ENCODE measurements around the gene FBXO15.

Gene FBXO15

DNA sequence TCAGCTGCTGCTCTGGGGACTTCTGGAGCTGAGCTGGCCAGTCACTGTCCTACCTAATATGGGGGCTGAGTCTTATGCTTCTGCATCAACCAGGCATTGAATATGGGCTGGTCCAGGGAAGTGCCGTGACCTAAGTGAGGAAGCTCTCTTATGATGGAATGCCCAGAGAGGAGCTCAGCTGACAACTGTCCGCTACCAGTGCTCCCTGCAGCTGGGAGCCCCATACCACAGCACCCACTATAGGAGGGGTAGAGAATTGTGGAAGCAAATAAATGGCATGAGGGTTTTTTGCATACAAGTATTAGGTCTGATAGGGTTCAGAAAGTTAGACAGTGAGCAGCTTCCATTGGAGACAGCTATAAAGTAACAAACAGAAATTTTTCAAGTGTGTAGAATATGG, 5.2 kb upstream of the FBXO15 start:
- no peak for DNase-seq

DNA sequence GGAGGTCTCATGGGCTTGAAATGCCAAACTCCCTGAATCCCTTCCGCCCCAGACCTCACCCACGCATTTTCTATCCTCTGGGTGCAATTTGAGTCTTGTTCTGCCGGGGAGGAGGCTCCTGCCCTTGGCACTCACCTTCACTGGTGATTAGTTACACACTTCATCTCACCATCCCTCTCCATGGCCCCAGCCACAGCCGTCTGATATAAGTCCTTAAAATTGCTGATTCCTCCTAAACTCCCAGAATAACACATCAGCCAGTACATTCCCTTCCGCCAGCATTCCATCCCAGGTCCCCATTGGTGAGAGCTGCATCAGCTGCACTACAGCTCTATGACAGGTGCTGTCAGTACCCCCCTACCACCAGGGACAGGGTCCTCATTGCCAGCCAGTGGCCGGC, 4.6 kb upstream of the FBXO15 start:
- no peak for DNase-seq

DNA sequence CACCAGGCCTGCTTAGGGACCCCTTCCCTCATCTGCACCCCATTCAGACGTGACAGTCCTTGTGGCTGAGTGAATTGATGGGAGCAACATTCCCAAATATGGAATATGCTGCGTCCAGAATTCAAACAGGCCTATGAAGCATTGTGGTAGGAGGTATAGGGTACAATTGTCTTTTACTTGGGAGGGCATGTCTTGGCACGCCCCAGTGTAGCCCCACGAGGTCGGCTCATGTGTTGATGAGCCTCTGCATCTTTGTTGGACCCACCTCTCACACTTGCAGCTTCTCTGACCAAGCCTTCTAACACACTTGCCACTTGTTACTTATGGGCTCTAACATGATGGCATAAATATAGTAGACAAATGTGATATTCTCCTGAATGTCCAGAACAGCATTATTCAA, 2.2 kb upstream of the FBXO15 start:
- no peak for DNase-seq

DNA sequence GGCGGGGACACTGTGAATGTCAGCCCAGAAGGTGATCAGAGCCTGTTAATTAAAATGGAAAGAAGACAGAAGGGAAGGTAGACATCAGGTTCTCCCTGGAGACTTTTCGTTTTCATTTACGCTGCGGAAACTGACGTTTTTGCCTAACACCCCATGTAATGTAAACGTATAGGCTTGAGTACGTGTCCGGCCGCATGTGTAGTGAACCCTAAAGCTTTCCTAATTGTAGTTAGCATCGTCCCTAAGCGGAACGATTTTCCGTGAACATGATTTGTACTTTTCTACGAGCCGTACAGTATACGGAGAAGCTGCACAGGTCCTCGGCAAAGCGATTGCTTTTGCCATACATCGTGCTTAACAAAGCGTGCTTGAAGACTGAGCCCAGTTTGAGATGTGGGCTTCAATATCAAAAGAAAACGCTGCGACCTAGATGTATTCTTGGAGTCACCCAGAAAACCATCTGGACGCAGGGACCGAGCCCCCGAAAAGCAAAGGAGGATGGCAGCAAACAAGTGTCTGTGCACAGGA, 973 bp upstream of the FBXO15 start:
- no peak for DNase-seq

DNA sequence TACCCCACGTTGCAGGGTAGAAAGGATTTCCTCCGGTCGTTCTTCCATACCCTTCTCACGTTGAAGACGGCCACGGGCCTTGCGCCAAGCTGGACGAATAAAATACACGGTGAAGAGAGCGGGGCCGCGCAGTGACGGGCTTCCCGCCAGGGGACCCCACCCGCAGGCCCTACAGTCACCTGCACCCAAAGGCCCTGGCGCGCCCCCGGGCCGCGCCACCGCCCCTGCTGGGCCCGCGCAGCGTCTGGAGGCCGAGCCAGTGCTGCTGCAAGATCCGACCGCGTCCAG, 199 bp downstream of the FBXO15 start:
- DNase-seq = no peak

DNA sequence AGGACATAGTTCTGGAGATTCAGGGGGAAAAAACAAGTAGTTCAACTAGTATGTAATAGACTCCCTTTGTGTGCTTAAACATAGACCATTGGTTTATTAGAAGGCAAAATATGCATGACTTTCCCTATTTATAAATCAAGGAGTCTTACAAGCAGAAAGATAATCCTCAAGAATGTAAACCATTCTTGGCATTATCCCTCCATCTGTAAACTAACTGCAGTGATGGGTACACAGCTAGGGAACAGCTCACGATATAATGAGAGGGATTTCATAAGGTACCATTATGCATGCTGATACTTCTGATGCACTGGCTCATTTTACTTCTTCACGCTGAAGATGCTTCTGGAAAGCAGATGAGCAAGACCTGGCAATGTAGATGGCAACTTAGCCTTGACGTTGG, 878 bp downstream of the FBXO15 start:
- peak; percentile 47 for DNase-seq

DNA sequence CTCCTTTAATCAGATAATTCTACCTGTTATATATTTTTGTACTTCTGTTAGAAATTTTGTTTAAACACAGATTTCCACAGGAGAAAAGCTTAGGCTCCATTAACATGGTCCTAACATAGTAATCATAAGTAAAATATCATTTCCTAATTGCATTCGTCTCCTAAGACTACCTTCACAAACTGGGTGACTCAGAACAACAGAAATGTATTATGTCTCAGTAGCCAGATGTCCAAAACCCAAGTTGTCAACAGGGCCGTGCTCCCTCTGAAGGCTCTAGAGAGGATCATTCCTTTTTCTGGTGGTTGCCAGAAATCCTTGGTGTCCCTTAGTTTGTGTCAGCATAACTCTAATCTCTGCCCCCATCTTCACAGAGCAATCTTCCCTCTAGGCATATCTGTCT, 5.4 kb downstream of the FBXO15 start:
- no peak for DNase-seq

DNA sequence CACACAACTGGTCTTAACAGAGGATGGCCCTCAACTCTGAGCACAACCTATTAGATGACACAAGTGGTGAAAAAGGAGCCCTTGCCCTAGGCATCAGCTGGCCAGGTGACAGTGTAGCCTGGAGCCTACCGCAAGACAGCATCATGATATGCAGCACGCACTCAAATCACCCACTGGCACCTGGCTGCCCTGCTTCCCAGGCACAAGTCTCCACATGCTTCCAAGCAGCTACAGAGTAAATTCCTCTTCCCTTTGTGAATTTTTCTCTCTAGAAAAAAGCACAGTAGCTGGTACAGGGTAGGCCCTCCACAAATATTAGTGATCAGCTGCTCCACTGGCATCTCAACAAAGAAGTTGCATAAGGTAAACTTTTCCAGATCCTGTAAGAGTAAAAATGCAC, 6.0 kb downstream of the FBXO15 start:
- DNase-seq = no peak

DNA sequence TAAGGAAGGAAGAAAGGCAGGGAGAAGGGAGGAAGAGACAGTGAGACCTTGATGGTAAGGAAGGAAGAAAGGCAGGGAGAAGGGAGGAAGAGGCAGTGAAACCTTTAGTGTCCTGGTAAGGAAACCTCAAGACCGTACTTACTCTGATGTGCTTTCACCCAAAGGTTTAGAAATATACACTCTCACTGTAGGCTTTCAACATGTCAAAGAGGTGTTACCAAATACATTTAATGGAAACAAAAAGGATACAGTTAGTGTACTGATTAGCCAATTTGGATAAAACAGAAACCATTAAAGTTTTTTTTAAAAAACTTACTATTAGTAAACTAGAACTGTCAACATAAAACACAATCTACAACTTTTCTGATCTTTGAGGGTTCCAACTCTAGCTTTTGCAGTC, 7.1 kb downstream of the FBXO15 start:
- no peak for DNase-seq

DNA sequence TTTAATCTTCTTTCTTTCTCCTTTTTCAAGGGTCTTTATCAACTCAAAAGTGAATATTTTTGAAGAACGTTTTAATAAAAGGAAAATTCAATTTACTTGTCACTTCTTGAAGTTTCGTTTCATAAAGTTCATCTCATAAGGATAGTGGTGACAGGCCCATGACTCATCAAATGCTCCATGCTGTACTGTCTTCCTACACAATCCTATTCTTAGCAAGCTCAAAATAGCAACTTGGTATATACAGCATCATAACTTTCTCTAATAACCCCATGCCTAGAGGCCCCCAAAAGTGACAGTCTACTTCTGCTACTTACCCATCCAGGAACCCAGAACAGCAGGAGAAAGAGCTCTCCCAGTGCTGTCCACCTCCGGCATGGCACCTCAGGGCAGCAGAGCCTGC, 7.7 kb downstream of the FBXO15 start:
- no peak for DNase-seq

DNA sequence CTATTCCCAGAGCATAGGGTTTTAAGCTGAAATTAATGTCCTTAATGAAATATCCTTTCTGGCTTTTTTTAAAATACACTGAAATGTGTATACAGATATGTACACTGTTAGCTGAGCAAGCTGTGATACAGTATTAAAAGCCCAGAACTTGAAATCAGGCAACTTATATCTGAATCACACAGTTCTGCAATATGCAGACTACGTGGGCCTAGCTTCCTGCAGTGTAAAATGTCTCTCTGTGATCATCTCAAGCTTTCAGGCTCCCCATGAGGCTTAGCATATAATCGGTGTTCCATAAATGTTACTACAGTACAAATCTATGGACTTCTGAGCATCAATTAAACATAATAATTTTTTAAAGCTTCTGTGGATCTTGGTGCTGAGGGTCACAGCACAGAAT, 8.2 kb downstream of the FBXO15 start:
- DNase-seq = no peak

DNA sequence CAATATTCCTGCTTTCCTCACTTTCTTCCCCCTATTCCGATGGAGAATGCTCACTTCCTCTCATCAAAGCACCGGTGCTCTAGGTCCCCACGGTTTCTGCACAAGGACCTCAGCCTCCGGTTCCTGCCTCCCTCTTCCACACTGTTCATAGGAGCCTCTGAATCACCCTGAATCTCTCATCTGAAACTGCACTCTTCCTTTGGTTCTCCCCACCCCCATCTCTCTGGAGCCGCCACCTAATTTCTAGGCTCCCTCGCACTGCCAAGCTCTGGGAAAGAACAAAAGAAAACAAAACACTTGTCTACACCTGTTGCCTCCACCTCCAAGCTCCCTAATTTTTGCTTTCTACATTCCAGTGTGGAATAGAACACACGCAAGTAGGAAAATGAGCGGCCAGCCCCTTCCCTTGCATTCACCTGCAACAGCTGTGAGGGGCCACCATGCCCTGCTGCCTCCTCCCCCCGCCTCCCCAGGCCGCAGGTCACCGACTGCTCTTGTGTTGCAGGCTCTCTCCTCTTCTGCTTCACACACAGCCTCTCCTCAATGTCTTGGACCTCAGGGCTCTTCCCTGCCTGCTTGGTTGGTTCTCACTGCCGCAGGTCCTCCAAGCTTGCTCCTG, 9.6 kb downstream of the FBXO15 start:
- no peak for DNase-seq

DNA sequence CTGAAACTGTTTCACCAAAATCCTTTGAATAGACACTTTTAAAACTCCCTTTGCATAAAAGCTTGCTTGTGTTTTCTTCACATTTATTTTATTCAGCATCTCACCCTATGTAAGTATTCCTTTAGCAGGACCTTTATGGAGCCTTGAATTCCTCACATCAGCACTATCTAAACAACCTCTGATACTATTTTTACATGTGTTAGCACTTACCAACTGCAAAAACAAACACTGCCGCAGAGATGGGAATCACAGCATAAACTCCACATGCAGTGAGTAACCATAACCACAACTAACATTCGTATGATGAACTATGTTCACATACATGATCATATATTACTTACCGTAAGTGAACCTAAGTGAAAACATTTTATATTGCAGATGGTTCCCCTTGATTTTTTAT, 15.4 kb downstream of the FBXO15 start:
- DNase-seq = no peak

DNA sequence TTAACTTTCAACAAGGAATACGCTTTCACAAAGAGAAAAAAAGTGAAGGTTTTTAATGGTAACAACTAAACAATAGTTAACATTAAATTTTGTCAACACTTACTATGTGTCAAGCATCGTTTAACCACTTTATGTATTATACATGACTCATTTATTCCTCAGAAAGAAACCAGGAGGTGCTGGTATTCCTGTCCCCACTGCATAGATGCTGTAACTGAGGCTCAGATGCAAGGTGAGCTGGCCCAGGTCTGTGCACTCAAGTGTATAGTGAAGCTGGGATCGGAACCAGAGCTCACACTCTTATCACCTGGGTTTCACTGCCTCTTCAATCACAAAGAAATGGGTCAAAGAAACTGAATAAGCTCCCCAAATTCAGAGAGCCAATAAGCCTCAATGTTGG, 16.5 kb downstream of the FBXO15 start:
- no peak for DNase-seq

DNA sequence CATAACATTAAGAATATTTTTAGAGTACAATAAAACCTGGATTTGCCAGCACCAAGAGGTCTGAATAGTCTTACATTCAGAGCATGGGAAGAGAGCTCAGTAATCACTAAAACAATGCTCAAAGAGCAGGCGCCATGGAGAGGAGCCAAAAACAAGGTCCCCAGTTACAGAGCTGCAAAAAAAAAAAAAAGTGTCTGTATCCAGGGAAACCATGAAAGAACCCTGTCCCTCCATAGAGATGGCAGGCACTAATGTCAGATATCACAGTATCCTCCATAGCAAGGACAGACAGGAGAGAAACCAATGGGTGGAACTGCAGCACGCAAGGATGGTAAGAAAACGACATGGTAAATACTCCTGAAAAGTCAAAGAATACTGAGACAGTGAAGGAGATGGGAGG, 19.5 kb downstream of the FBXO15 start:
- no peak for DNase-seq

DNA sequence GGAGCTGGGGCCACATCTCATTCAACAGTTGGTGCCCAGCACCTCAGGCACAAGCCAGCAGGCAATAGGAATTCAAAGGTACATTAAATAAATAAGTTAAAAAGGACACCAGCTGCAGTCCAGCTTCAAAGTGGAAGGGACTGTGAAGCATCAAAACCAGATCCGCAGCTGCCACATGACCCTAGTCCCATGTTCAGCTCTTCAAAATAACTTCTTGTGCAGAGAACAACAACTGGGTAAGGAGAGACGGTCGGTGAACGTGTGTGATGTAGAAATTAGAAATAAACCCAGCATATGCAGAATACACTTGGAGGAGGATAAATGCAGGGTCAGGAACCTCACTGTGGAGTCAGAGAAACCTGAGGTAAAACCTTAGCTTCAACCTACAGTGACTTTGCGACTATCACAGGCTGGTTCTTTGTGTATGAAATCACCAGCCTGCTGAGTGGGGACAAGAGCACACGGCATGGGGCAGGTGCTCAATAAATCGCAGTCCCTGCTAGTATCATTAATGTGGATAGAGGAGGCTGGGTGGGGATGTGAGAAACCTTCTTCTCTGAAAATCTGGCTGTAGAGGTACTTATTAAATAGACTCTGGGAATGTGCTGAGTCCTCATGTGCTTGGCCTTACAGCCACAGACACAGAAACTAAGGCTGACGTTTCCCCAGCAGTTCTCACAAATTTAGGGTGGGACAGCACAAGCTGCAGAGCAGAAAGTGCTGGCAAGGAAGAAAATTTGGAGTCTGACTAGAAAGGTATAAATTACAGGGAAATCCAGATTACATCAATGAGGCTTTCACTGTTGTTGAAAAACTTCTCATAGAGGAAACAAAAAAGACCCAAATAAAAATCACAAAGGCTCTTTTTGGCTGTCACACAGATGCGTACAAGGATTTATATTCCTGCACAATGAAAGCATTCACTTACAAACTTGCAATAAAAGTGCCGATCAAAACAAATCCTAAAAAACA, 20.7 kb downstream of the FBXO15 start:
- no peak for DNase-seq

DNA sequence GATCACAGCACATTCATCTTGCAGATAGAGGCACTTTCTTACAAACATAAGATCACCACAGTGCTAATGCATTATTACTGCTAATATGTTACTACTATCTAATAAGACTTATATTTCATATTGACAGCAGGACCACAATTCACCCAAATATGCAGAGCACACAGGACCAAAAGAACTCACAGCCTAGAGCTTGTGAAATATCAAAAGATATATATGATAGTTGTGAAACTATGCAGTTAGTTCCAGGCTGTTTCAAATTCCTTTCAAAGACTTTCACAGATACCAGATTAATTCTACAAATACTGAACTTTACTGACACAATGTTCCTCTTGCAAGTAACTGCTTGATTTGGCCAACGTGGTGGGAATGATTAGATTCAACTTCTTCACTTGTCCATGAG, 23.0 kb downstream of the FBXO15 start:
- no peak for DNase-seq

DNA sequence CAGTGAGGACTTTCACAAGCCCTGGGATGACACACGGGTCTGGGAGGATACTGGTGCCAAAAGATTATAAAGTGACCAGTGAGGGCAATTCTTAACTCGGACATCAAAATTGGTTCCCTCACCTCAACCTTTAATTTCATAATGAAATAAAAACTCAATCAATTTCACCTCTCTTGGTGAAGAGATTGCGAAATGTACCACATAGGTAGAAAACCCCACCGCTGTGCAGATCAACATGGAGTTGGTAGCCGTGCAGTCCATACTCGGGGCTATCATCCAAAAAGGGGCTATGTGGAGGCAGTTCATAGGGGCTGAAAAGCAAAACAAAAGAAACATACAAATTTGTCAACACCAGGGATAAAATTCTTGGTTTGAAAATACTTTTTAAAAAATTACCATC, 24.4 kb downstream of the FBXO15 start:
- DNase-seq = no peak

DNA sequence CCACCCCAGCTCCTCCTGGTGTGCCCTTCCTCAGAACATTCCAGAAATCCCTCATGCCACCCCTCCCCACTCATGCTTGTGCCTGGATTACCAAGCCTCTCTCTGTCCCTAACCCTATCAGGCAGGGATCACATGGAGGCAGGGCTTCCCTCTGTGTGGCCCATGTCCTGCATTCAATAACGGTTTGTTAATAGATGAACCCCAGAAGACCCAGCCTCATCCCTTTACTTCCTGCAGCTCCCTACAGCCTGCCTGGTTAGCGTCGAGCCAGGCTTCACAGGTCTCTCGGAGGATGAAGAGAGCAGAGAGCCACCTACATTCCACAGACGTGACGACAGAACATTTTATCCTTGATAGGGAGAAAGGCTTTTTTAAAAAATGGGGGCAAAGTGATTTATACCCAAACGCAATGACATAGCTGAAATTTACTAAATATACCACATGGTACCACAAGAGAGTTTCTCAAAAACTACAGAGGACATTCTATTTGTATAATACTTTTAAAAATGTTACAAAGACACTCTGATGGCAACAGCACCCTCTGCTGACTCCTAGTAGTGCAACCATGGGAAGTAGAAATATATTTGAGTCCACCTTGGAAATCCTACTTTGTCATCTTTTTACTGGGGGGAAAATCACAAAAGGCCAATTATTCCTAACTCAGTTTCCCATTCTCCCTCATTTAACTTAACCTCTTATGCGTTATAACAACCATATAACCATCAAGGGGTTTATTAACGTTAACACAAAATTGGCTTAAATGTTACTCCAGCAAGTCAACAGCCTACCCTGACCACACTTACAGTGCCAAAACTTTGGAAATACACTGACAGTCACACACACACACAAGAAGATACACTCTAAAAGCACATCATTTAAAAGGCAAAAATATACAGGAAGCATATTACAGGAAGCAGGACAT, 30.7 kb downstream of the FBXO15 start:
- peak; percentile 20 for DNase-seq

DNA sequence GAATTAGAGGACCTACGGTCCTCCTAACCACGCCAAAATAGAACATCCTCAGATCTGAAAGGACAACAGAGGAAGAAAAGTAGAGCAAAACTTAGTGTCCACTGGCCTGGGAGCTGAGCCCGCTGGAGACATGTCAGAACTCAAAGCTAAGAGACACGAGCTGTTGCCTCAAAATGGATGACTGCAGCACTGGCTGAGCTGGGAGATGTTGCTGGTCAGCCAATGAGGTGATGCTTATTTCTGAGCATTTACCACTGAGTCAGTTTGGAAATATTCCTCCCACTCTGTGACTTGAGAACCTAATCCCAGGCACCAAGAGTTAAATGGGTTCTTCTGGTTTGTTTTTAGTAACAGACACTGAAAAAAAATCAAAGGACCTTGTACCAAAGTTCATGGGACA, 32.6 kb downstream of the FBXO15 start:
- DNase-seq = no peak

DNA sequence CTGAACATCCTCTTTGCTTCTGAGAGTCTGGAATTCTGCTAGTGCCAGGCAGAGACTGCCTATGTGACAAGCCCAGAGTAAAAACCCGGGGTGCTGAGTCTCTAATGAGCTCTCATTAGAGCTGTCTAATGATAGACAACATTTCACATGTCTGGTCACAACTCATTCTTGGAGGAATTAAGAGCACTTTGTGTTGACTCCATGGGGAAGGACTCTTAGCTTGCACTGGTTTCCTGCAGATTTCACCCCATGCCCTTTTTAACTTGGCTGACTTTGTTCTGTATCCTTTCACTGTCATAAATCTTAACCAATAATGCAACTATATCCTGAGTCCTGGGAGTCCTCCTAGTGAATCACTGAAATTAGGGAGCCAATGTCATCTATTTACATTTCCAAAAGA, 33.5 kb downstream of the FBXO15 start:
- no peak for DNase-seq

DNA sequence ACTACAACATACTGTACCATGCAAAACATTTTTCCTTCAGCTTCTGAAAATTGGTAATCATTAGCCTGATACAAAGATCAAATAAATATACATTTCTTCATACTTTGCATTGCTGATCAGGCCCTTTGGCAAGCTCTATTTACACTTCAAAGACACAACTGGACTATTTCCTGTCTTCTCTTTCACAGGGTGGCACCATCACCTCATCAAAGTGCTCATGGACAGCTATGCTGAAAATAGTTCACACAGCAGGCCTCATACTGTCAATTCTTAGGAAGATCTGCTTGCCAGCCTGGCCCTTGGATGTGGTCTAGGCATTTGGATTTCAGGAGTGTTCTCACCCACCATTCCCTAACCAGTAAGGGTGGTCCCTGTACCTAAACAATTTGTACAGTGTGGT, 33.9 kb downstream of the FBXO15 start:
- DNase-seq = no peak

DNA sequence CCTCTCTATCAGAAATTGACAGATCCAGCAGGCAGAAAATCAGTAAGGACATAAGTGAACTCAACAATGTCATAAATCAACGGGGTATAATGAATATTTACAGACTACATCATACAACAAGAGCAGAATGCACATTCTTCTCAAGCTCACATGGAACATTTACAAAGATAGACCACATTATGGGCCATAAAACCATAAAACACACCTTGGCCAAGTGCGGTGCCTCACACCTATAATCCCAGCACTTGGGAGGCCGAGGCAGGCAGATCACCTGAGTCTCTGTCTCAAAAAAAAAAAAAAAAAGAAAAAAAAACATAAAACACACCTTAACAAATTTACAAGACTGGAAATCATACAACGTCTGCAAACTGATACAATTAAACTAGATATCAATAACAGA, 36.7 kb downstream of the FBXO15 start:
- no peak for DNase-seq

DNA sequence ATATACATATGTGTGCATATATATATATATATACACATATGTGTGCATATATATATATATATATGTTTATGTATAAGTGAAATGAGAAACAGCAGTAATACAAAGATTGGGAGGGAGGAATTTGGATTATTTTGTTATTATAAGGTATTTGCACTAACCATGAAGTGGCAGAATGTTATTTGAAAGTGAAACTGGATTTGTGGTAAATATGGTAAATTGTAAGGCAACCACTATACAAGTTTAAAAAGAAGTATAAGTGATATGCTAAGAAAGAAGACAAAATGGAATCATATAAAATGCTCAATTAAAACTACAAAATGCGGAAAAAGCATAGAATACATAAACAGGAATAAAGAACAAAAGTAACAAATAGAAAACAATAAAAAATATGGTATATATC, 37.5 kb downstream of the FBXO15 start:
- DNase-seq = no peak
